Neural progenitor cell (in vitro differentiated cells): Measurements from ENCODE around the gene NCF4.

ENCODE experiments used
- CTCF ChIP-seq: fragments of 200-600 bp; sonication (generic); IDR thresholded peaks from 2 replicates; pipeline ENCODE4 v1.5.1; 2017; ENCODE audit warnings: antibody characterized with exemption, mild to moderate bottlenecking
- EZH2 ChIP-seq: fragments of 200-600 bp; sonication (generic); IDR thresholded peaks from 2 replicates; pipeline ENCODE4 v1.6.1; 2017; ENCODE audit warnings: antibody characterized with exemption, mild to moderate bottlenecking, moderate library complexity
- EZH2phosphoT487 ChIP-seq: fragments of 200-600 bp; sonication (generic); IDR thresholded peaks from 2 replicates; pipeline ENCODE4 v1.6.1; 2017; ENCODE audit warnings: antibody characterized with exemption

DNA sequence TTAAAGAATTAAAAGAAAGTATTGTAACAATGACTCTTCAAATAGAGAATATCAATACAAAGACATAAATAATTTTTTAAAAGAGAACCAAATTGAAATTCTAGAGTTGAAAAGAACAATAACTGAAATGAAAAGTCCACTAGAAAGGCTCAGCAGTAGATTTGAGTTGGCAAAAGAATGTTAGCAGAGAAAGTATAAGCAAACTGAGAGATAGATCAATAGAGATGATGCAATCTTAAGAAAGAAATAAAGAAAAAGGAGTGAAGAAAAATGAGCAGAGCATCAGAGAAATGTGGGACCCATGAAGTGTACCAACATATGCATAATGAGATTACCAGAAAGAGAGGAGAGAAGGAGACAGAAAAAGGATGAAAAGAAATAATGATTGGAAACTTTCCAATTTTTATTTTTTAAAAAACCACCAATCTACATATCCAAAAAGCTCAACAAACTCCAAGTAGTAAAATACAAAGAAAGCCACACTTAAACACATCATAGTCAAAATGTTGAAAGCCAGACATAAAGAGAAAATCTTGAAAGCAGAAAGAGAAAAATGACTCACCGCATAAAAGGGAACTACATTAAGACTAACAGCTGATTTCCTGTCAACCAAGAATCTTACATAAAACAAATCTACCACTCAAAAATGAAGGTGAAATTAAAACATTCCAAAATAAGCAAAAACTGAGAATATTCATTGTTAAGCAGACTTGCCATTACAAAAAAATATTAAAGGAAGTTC lies 20.9 kb downstream of the NCF4 start:
- TF ChIP-seq CTCF (no peak), EZH2phosphoT487 (no peak), EZH2 (no peak)
